Measurements from ENCODE around the gene LBR. TPM values are rescaled to one million over a fixed set of nuclear protein-coding genes. Genes with fewer than 3 reads are reported as not detected.

LBR gene
- total RNA-seq (10 to 100 TPM in 8 of 9 donors, 1 to 10 TPM in 1; 6.7 to 27.5 (median 18.4) TPM), polyA plus RNA-seq (10 to 100 TPM in 1 of 3 donors, 1 to 10 TPM in 2; 5.4 to 12.8 (median 6.0) TPM)
- long read RNA-seq, donor 1, partial matches to known transcripts: 0 of 2 reads
- long read RNA-seq, donor 1, other reads (novel, unspliced or antisense): 0 of 2 reads
- long read RNA-seq, donor 2, partial matches to known transcripts: 0 of 3 reads
- long read RNA-seq, donor 2, other reads (novel, unspliced or antisense): 0 of 3 reads
- long read RNA-seq, donor 3, partial matches to known transcripts: 0 of 2 reads
- long read RNA-seq, donor 3, other reads (novel, unspliced or antisense): 0 of 2 reads
- long read RNA-seq, donor 4, partial matches to known transcripts: 0 of 2 reads
- long read RNA-seq, donor 4, other reads (novel, unspliced or antisense): 0 of 2 reads
- long read RNA-seq, donor 5, transcript LBR-201 (14 exons, 3,745 nt): major isoform, 34 of 42 reads
- long read RNA-seq, donor 5, partial matches to known transcripts: 4 of 42 reads
- long read RNA-seq, donor 5, other reads (novel, unspliced or antisense): 4 of 42 reads
- long read RNA-seq, donor 6, partial matches to known transcripts: 0 of 6 reads
- long read RNA-seq, donor 6, other reads (novel, unspliced or antisense): 3 of 6 reads
- long read RNA-seq, donor 7, partial matches to known transcripts: 0 of 1 reads
- long read RNA-seq, donor 7, other reads (novel, unspliced or antisense): 0 of 1 reads
- long read RNA-seq, donor 8, transcript LBR-201 (14 exons, 3,745 nt): major isoform, 5 of 5 reads
- long read RNA-seq, donor 8, partial matches to known transcripts: 0 of 5 reads
- long read RNA-seq, donor 8, other reads (novel, unspliced or antisense): 0 of 5 reads
- long read RNA-seq, donor 9, partial matches to known transcripts: 0 of 3 reads
- long read RNA-seq, donor 9, other reads (novel, unspliced or antisense): 0 of 3 reads
- long read RNA-seq, donor 10, partial matches to known transcripts: 7 of 10 reads
- long read RNA-seq, donor 10, other reads (novel, unspliced or antisense): 0 of 10 reads

GRCh38 chr1:225427235-225428067 is at the start of gene LBR:
TSS of gene LBR (minus strand) at chr1:225428038. CDS start at chr1:225424075, 3,963 bp downstream.
- 0 to 2% (median 0%) methylated on average over 2 to 93 of the region's 94 CpGs for WGBS, 4 donors
- TF ChIP-seq, protein P1, sequence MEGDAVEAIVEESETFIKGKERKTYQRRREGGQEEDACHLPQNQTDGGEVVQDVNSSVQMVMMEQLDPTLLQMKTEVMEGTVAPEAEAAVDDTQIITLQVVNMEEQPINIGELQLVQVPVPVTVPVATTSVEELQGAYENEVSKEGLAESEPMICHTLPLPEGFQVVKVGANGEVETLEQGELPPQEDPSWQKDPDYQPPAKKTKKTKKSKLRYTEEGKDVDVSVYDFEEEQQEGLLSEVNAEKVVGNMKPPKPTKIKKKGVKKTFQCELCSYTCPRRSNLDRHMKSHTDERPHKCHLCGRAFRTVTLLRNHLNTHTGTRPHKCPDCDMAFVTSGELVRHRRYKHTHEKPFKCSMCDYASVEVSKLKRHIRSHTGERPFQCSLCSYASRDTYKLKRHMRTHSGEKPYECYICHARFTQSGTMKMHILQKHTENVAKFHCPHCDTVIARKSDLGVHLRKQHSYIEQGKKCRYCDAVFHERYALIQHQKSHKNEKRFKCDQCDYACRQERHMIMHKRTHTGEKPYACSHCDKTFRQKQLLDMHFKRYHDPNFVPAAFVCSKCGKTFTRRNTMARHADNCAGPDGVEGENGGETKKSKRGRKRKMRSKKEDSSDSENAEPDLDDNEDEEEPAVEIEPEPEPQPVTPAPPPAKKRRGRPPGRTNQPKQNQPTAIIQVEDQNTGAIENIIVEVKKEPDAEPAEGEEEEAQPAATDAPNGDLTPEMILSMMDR (IDR thresholded peaks at IDR 0.05): no peak
- TF ChIP-seq POLR2A (IDR thresholded peaks at IDR 0.05): peak in 1 of 2 donors; percentile 46
- no peaks in the 10 kb centered on the region for H3K36me3 ChIP-seq (replicated peaks in 1 of 2)
- H3K27ac ChIP-seq: peak within 1 kb of the TSS; percentile 1 to 90 (median 80)
- intact Hi-C loops (cut with DNase I): no loop called here
- peak within 1 kb of the TSS; percentile 53 to 94 (median 84) for H3K4me3 ChIP-seq
- H3K27me3 ChIP-seq: no peaks in the 10 kb centered on the region
- no peaks in the 10 kb centered on the region for H3K9me3 ChIP-seq (replicated peaks in 1 of 3)
- DNase-seq: peak in 3 of 7 donors; percentile 30 to 48 (median 38)
- peaks cover 0 to 40% of the 10 kb centered on the region in 2 donors for H3K4me1 ChIP-seq (replicated peaks in 1 of 2)

GRCh38 chr1:225477296-225477911 is 49.6 kb upstream of the LBR start:
- TF ChIP-seq POLR2A (IDR thresholded peaks at IDR 0.05): no peak
- TF ChIP-seq, protein P1 (IDR thresholded peaks at IDR 0.05): no peak
- Histone ChIP-seq H3K27me3 (no peaks in the 10 kb centered on the region), H3K9me3 (replicated peaks in 1 of 3) (no peaks in the 10 kb centered on the region), H3K36me3 (replicated peaks in 1 of 2) (no peaks in the 10 kb centered on the region), H3K4me1 (replicated peaks in 1 of 2) (peaks cover 4 to 8% of the 10 kb centered on the region in 2 donors), H3K27ac (no peak overlapping the region), H3K4me3 (no peak overlapping the region)
- intact Hi-C loops (cut with DNase I): loop anchor here (5.0 kb wide), 2 partner anchors 295 to 435 kb away; no protein-coding TSS in a partner anchor
- DNase-seq: peak in 2 of 7 donors; percentile 9 to 27
- 88 to 94% (median 91%) methylated on average over 6 of the region's 6 CpGs for WGBS, 4 donors

DNA sequence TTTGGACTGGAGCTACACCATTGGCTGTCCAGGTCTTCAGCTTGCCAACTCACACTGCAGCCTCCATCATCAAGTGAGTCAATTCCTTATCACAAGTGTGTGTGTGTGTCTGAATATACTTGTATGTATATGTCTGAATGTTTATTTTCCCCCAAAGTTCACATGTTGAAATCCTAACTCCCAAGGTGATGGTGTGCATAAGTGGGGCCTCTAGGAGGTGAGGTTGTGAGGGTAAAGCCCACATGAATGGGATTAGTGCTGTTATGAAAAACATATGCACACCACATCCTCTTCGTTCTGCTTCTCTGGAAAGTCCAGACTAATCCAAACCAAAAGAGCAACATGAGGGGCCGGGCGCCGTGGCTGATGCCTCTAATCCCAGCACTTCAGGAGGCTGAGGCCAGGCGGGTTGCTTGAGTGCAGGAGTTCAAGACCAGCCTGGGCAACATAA is 48.7 kb upstream of the LBR start:
- WGBS, 4 donors: 74 to 81% (median 78%) methylated on average over 5 of the region's 5 CpGs; no CpG with 5 or more reads in 1 of the 4 donors
- TF ChIP-seq, protein P1 (IDR thresholded peaks at IDR 0.05): no peak
- TF ChIP-seq POLR2A (IDR thresholded peaks at IDR 0.05): no peak
- H3K27me3 ChIP-seq: no peaks in the 10 kb centered on the region
- H3K27ac ChIP-seq: no peak overlapping the region
- DNase-seq: peak in 2 of 7 donors; percentile 12 to 35
- intact Hi-C loops (cut with DNase I): loop anchor here (5.0 kb wide), 2 partner anchors 296 to 436 kb away; no protein-coding TSS in a partner anchor
- H3K36me3 ChIP-seq (replicated peaks in 1 of 2): no peaks in the 10 kb centered on the region
- no peak overlapping the region for H3K4me3 ChIP-seq
- H3K9me3 ChIP-seq (replicated peaks in 1 of 3): no peaks in the 10 kb centered on the region
- H3K4me1 ChIP-seq (replicated peaks in 1 of 2): peaks cover 4 to 8% of the 10 kb centered on the region in 2 donors

Data from adrenal gland (tissue), 19 donors.